Lower lobe of right lung (tissue), 2 donors: Measurements from ENCODE around the gene TECTB. TPM values are rescaled to one million over a fixed set of nuclear protein-coding genes. Genes with fewer than 3 reads are reported as not detected.

Experiments used
- ATAC-seq, 2 donors: fragments of 200-7000 bp; cut with Tn5 transposase; one replicate each; pipeline ENCODE4 v1.9.1; 2020 to 2022; ENCODE audit warnings: mild to moderate bottlenecking in 2 of 2, moderate library complexity in 2 of 2
- DNase-seq: peaks from one replicate; pipeline ENCODE4 v3.0.0-alpha.2; 2020
- H3K27ac ChIP-seq: fragments of 200-600 bp; one replicate; pipeline ENCODE4 v1.8.0; 2022
- H3K27me3 ChIP-seq: fragments of 200-600 bp; one replicate; pipeline ENCODE4 v1.8.0; 2022; ENCODE audit warnings: low read depth
- H3K36me3 ChIP-seq: fragments of 200-600 bp; one replicate; pipeline ENCODE4 v1.8.0; 2022; ENCODE audit warnings: mild to moderate bottlenecking
- H3K4me1 ChIP-seq: fragments of 200-600 bp; one replicate; pipeline ENCODE4 v1.8.0; 2022
- H3K4me3 ChIP-seq: fragments of 200-600 bp; one replicate; pipeline ENCODE4 v1.8.0; 2022; ENCODE audit warnings: mild to moderate bottlenecking
- H3K9me3 ChIP-seq: fragments of 200-600 bp; one replicate; pipeline ENCODE4 v1.8.0; 2022
- intact Hi-C: fragments of 100-400 bp; cut with DNase I; formaldehyde crosslinking; loops from one replicate; pipeline ENCODE4 v1.11.0; 2022
- total RNA-seq: library from RNA; stranded (reverse); fragmentation: NEBNext Ultra II Directional; extraction: Animal tissue kit (Norgen Biotek cat#: 25700); gene quantifications from one replicate; pipeline ENCODE4 v1.2.1, GENCODE V29; 2021
- TF ChIP-seq, protein P1 (sequence below): fragments of 200-600 bp; IDR thresholded peaks from one replicate; pipeline ENCODE4 v1.8.0; 2022; ENCODE audit warnings: antibody characterized with exemption, mild to moderate bottlenecking
- donor health status: DM: no; HTN: yes; CAD: no; lungs with severe emphysema.

TECTB gene
- total RNA-seq, 1 donor from 2014 or later, result not detected

DNA sequence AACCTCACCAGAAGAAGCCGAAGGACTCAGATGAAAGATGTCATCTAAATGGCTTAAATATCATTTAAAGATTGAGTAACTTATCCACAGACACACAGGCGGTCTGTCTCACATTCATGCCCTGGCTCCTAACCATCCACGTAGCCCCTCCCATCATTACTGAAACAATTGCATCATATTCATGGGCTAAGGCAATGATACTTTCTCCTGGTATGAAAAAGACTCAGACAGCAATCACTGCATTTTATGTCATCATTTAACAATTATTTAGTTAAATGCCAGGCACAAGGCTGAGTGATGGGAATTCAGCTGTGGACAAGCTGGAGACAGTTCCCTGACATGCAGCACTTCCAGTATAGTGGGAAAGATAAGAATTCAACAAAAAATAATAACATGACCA lies 11.2 kb upstream of the TECTB start:
- intact Hi-C loops, result no loop called here
- Histone ChIP-seq H3K4me3 (no peak overlapping the region), H3K27ac (no peak overlapping the region), H3K27me3 (no peaks in the 10 kb centered on the region), H3K9me3 (no peaks in the 10 kb centered on the region), H3K36me3 (no peaks in the 10 kb centered on the region), H3K4me1 (no peaks in the 10 kb centered on the region)
- ATAC-seq (peak in 1 of 2 donors; percentile 13), DNase-seq (no peak)
- TF ChIP-seq, protein P1, sequence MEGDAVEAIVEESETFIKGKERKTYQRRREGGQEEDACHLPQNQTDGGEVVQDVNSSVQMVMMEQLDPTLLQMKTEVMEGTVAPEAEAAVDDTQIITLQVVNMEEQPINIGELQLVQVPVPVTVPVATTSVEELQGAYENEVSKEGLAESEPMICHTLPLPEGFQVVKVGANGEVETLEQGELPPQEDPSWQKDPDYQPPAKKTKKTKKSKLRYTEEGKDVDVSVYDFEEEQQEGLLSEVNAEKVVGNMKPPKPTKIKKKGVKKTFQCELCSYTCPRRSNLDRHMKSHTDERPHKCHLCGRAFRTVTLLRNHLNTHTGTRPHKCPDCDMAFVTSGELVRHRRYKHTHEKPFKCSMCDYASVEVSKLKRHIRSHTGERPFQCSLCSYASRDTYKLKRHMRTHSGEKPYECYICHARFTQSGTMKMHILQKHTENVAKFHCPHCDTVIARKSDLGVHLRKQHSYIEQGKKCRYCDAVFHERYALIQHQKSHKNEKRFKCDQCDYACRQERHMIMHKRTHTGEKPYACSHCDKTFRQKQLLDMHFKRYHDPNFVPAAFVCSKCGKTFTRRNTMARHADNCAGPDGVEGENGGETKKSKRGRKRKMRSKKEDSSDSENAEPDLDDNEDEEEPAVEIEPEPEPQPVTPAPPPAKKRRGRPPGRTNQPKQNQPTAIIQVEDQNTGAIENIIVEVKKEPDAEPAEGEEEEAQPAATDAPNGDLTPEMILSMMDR, result no peak

DNA sequence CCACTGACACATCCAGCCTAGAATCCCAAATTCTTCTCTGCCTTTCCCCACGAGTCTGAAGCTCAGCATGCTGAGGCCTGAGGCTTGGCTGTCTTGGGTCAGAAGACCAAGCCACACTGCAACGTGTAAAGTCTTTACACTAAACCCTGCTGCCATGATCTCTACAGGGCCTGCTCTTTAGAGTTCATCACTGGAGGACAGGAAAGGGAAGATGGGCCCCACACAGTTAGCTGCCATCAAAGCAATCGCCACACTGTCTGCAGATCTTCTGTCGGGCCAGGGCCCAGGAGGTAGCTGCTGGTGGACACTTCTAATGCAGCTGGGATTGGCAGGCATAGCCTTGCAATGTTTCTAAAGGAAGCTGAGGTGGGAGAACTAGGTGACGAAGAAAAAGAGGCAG lies 8.4 kb upstream of the TECTB start:
- DNase-seq, result no peak
- Histone ChIP-seq H3K27me3 (no peaks in the 10 kb centered on the region), H3K9me3 (no peaks in the 10 kb centered on the region), H3K4me3 (no peak overlapping the region), H3K4me1 (no peaks in the 10 kb centered on the region), H3K27ac (no peak overlapping the region), H3K36me3 (no peaks in the 10 kb centered on the region)
- intact Hi-C loops, result no loop called here
- TF ChIP-seq, protein P1, result no peak
- no peak for ATAC-seq

DNA sequence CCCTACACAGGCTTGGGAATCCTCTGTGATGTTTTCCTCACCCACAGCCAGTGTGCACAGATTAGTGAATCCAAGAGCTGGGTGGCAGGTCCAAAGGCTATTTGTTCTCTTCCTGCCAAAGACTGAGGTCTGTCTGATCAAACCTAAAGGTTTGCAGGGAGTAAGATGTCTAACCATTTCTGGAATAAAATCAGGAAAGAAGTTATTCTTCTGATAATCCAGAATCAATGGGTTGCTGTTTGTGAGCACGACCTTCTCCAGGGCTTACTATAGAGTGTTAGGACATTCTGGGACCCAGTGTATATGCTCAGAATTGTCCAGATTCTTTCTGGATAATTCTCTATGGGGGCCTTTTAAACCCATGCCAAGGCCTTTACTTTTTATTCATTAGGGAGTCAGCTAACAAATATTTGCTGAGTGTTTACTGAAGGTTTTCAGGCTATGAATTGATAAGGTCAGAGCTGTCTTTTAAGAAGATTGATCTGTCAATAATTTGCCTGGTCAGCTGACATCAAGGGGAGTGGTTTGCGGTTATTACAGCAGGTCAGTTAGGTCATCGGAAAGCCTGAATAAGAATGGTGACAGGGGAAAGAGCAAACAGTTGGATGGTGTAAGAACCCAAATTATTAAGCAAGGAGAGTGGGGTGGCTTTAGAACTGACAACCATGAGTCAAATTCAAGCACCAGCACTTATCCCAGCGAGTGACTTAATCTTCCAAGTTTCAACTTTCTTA lies 7.5 kb upstream of the TECTB start:
- intact Hi-C loops, result no loop called here
- no peak overlapping the region for H3K27ac ChIP-seq
- ATAC-seq (peak in 1 of 2 donors; percentile 81), DNase-seq (no peak)
- TF ChIP-seq, protein P1, result no peak
- no peak overlapping the region for H3K4me3 ChIP-seq
- no peaks in the 10 kb centered on the region for H3K9me3 ChIP-seq
- no peaks in the 10 kb centered on the region for H3K4me1 ChIP-seq
- no peaks in the 10 kb centered on the region for H3K36me3 ChIP-seq
- H3K27me3 ChIP-seq, result no peaks in the 10 kb centered on the region

DNA sequence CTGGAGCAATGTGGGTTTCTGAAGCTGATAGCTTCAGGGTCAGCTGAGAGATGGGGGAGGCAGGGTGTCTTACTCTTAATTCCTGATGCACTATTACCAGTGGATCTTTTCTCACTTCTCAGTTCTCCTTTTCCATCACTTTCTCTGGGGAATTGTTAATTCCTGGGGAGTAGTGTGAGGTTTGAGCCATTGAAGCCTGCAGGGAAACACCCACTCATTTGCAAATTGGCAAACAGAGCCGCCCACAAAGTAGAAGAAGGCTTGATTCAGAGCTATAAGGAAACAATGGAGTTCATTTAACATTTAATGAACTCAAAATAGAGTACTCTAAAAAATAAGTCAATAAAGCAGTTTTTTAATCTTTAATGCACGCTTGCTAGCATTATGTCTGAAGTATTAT lies 4.3 kb upstream of the TECTB start:
- DNase-seq, result no peak
- H3K4me1 ChIP-seq, result no peaks in the 10 kb centered on the region
- TF ChIP-seq, protein P1, result no peak
- no peak for ATAC-seq
- no peaks in the 10 kb centered on the region for H3K27me3 ChIP-seq
- H3K36me3 ChIP-seq, result no peaks in the 10 kb centered on the region
- H3K4me3 ChIP-seq, result no peak overlapping the region
- intact Hi-C loops, result no loop called here
- no peak overlapping the region for H3K27ac ChIP-seq
- no peaks in the 10 kb centered on the region for H3K9me3 ChIP-seq

DNA sequence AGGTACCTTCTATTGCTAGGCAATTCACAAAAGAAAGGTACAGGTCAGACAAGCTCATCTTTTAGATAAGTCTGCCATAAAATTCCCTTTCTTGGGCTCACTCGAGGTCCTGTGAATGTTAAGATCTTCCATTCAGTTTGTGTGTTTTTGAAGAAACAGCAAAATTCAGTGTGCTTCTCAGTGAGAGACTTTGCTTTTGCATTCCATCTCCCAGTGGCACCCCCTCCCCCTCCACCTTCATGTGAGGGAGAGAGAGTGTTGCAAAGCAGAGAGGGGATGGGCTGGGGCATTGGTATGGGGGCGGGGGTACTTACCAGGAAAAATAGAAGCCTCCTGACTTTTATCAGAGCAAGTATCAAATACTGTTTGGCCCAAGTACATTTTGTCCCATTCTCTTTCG lies 3.8 kb upstream of the TECTB start:
- Histone ChIP-seq H3K36me3 (no peaks in the 10 kb centered on the region), H3K4me3 (no peak overlapping the region), H3K27ac (no peak overlapping the region), H3K9me3 (no peaks in the 10 kb centered on the region), H3K27me3 (no peaks in the 10 kb centered on the region), H3K4me1 (no peaks in the 10 kb centered on the region)
- ATAC-seq, result peak in 1 of 2 donors; percentile 47
- intact Hi-C loops, result no loop called here
- TF ChIP-seq, protein P1, result no peak
- no peak for DNase-seq
